GM21360 (cell line): ENCODE results near the gene ADCY2.
A peak's percentile ranks its signal among the peaks of the same experiment; 100 is the strongest.

ENCODE experiments used
- ATAC-seq: cut with Tn5 transposase; IDR thresholded peaks from one replicate; pipeline ENCODE4 v1.9.1; 2021; ENCODE audit warnings: mild to moderate bottlenecking, moderate library complexity; ENCODE audit not compliant: unreplicated experiment

ADCY2 gene

DNA sequence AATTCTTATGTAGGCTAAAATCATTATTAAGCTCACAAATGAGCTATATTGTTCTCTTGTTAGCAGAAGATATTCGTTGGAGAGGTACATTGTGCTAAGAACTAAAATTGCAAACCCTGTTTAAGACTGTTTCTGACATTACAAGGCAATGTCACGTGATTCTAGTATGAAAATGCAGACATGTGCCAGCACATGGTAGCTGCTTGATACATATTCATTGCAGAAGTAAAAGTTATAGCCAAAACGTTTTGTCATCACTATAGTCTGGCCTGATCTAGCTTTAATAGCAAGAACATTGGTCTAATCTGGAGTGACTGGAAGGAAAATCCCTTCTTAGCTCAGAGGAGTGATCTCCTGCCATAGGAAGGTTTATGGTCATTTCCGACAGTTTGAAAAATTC, 310.3 kb downstream of the ADCY2 start:
- ATAC-seq: no peak

- ATAC-seq: no peak
These were observed 318.2 kb downstream of the ADCY2 start for GRCh38 chr5:7714119-7714518.

DNA sequence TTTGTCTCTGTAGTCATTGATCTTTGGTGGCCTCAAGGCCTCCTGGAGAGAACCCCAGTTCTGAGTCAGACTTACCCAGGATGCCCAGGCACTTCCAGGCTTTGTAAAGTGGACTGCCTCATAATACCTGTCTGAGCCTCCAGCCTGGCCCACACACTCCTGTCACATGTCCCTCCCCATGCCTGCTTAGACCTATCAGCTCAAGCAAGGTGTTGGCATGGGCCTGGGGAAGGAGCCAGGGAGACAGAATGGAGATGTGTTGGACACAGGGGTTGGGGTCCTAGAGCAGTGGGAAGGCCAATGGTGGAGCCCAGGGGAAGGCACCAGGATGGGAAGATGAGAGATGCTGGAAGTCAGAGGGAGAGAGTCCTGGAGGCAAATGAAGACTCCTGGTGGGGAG, 318.8 kb downstream of the ADCY2 start:
- ATAC-seq: no peak

DNA sequence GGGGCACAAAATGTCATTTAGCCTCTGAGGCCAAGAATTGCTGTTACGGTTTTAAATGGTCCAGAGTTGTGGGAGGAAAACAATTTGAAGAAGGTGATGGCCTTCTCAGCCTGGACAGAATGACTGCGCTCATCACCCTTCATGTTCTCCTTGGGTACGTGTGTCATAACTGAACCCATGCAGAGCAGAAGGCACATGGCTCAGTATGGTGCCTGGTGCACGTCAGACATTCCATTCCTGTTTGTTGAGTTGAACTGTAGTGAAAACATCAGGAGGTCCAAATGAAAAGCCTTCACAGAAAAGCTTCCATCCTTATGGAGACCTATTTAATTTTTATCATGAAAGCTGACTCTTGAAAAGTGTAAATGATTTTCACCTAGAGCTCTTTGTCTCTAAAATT, 321.8 kb downstream of the ADCY2 start:
- ATAC-seq: no peak

GRCh38 chr5:7728076-7728475, 332.1 kb downstream of the ADCY2 start:
- ATAC-seq: no peak

DNA sequence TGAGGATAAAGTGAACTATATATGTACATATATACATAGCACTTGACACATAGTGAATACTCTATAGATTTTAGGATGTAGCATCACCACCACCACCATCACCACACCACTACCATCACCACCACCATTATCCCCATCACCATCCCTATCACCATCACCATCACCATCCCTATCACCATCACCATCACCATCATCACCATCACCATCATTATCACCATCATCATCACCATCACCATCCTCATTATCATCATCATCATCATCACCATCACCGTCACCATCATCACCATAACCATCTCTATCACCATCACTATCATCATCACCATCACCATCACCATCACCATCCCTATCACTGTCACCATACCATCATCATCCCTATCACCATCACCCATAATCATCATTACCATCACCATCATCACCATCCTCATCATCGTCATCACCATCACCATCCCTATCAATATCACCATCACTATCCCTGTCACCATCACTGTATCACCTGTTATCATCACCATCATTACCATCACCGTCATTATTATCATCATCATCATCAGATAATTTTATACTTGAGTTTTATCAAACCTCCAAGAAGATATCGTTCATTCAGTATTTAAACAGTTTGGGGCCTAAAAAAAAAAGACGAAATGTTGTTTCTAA, 345.6 kb downstream of the ADCY2 start:
- no peak for ATAC-seq

DNA sequence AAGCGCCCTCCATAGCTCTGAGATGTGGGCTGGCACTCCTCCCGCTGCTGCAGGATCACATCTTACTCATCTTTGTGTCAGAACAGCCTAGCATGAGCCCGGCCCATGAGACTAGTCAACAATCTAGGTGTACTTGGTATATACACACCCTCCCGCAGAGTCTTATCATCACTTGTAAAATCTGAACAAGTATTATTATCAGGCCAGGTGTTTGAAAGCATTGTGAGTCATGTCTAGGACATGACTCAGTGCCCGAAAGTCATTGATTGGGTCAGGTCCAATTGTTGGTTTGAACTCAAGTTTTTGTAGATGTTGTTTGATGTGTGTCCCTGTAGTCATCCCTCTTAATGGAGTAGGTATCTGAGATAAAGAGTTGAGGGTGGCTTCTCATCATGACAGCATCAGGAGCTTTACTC, 346.3 kb downstream of the ADCY2 start:
- ATAC-seq: no peak

DNA sequence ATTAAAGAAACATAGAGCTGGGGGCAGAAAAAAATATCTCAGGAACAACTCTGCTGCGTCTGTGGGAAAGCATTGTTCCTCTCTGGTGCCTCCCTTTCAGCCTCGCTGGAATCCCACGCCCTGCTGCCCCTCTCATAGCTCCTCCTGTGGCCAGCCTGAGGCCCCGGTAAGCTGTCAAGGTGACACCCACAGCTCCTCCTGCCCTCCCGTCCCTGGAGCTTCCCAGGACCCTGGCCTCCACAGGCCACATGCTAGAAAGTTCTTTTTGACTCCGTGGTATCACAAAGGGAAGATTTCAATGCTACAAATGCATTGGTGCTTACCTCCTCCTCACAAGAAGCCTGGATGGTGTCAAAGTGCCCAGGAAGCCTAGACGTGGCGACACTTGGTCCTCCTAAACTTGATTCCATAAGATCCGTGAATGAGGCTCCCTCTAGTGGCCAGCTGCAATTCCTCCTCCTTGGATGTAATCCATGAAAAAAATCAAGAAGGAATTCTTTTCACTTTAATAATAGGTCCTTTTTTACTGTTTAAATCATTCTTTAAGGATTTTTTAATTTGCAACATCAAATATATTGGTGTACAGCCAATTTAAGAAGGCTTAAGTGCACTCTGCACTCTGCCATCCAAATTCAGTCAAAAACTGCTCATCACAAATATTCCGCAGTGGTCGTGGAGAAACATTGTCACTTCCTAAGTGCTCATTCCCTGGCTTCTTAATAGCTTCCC, 350.1 kb downstream of the ADCY2 start:
- no peak for ATAC-seq

GRCh38 chr5:7747728-7748127, 351.8 kb downstream of the ADCY2 start:
- no peak for ATAC-seq

DNA sequence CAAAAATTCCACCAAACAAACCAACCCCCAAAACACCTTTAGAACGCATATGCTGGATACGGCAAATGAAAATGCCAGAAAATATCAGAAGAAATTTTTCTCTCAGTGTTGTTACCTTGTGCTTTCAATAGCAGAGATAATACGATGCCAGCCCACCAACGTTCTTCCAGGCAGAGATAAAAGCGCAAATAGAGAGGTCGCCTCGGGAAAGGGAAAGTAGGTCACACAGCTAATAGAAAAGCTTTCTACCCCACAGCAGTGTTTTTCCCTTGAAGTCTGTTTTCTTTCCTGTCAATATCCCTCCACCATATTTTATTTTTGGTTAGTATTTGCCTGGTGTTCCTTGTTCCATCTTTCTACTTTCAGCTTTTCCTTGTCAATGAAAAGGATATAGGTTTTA, 353.7 kb downstream of the ADCY2 start:
- ATAC-seq: no peak

DNA sequence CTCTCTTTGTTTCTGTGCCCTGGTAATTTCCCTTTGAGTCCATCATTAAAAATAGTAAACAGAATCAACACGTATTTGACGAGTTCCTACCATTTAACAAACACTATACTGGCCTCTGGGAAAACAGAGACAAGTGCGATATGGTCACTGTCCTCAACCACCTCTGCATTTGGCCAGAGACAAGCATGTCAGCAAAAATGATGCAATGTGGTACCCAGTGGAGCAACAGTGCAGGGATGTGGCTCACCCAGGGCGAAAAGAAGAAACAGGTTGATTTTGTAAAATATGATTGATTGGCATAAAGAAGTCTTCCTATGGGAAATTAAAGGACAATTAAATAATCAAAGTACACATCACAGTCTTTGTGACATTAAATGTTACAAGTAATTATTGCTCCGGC, 355.9 kb downstream of the ADCY2 start:
- ATAC-seq: no peak

- ATAC-seq: no peak
These were observed 357.2 kb downstream of the ADCY2 start for GRCh38 chr5:7753181-7753580.

DNA sequence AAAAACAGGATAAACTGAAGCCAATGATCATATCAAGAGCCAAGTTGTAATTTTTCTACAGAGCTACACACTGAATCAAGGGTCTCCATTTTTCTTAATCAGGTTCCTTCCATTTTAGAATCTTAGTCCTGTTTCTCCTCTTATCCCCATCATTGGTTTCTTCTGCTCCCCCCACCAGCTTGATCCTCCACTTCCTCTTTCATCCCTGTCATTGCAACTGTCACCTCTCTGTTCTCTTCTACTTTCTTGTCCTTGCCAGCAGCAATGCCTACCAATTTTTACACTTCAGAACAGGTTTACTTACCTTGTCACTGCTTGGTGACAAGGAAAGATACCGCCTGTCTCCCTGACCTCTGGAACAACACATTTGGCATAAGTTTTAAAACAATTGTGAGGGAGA, 357.7 kb downstream of the ADCY2 start:
- ATAC-seq: no peak

GRCh38 chr5:7754490-7754889, 358.6 kb downstream of the ADCY2 start:
- no peak for ATAC-seq

GRCh38 chr5:7754997-7755596, 359.2 kb downstream of the ADCY2 start:
- peak; percentile 93 for ATAC-seq

GRCh38 chr5:7755958-7756357, 360.0 kb downstream of the ADCY2 start:
- peak; percentile 56 for ATAC-seq

- no peak for ATAC-seq
These were observed 360.5 kb downstream of the ADCY2 start for GRCh38 chr5:7756453-7756852.

DNA sequence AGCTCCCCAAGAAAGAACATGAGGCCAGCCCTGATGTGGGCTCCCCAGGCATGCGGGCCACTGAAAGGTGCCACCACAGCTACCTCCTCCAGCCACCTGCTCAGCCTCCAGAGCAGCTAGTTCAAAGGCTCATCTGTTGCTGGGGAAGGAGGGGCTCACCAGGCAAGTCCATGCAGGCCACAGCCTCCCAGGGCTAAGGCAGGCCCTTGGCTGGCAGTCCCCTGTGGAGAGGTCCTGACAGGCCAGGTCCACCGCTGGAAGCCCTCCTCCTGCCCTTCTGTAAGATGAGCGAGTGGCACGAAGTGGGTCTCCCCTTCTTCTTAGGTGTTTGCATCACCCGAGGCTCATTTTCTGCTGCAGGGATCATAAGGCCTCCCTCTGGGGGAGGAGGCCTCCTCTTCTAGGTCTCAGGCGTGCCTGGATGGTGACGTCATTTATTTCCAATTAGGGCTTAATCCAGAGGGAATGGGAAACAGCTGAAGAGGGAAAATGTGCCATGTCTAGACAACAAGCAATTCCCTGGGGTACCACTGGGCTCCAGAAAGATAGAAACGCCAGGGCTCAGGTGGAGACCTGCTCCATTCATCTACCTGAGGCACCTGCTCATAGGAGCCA, 363.4 kb downstream of the ADCY2 start:
- ATAC-seq: no peak

GRCh38 chr5:7759951-7760580, 364.1 kb downstream of the ADCY2 start:
- no peak for ATAC-seq

- ATAC-seq: peak; percentile 83
These were observed 366.3 kb downstream of the ADCY2 start for GRCh38 chr5:7762267-7762666.

DNA sequence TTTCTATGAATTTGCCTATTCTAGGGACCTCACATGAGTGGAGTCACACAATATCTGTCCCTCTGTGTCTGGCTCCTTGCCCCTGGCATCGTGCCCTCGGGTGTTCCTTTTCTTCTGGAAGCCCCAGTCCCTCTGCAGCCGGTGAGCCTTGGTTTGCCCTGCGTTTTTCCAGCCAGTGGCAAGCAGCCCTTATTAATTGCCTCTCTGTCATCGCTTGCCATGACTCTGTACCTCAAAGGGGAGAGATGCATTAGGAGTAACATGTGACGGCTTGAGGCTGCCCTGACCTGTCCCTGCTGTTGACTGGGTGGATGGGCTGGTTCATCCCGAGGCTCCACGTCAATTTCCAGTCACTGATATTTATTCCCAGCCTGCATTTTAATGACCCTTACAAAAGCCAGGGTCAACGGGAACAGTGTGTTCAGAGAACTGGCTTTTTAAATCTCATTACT, 367.7 kb downstream of the ADCY2 start:
- no peak for ATAC-seq
